Sigmoid colon (tissue), 7 donors: ENCODE measurements around the gene TENT5A. TPM values are rescaled to one million over a fixed set of nuclear protein-coding genes. Genes with fewer than 3 reads are reported as not detected.

Experiments used
- DNase-seq: peaks from one replicate; pipeline ENCODE4 v3.0.0-alpha.2; 2019
- H3K27ac ChIP-seq, 4 donors: fragments of 200-600 bp; sonication (generic); one replicate each; pipeline ENCODE4 v1.5.1; 2016 to 2019; ENCODE audit warnings: mild to moderate bottlenecking in 1 of 4
- H3K27me3 ChIP-seq, 3 donors: fragments of 200-600 bp; sonication (generic); one replicate each; pipeline ENCODE4 v1.5.1; 2019; ENCODE audit warnings: mild to moderate bottlenecking in 1 of 3
- H3K36me3 ChIP-seq, 4 donors: fragments of 200-600 bp; sonication (generic); one replicate each; pipeline ENCODE4 v1.5.1; 2016 to 2019
- H3K4me1 ChIP-seq, 4 donors: fragments of 200-600 bp; sonication (generic); one replicate each; pipeline ENCODE4 v1.5.1; 2017 to 2019
- H3K4me3 ChIP-seq, 4 donors: fragments of 200-600 bp; sonication (generic); one replicate each; pipeline ENCODE4 v1.5.1; 2017 to 2019; ENCODE audit warnings: mild to moderate bottlenecking in 2 of 4, moderate library complexity in 1 of 4
- H3K9me3 ChIP-seq, 4 donors: fragments of 200-600 bp in 3 of 4; sonication (generic) in 3 of 4; one replicate each; pipeline versions ENCODE4 v1.5.1 to v1.6.1; 2013 to 2019
- CTCF ChIP-seq, 4 experiments: fragments of 450-650 bp in 3 of 4; fragments of 200-600 bp in 1 of 4; IDR thresholded peaks; one replicate each; pipeline ENCODE4 v1.5.1; 2016 to 2019; ENCODE audit warnings: antibody characterized with exemption in 4 of 4, mild to moderate bottlenecking in 3 of 4, moderate library complexity in 2 of 4
- EP300 ChIP-seq, 4 donors: sonication (generic); formaldehyde crosslinking; IDR thresholded peaks; one replicate each; pipeline ENCODE4 v1.6.1; 2017; ENCODE audit warnings: antibody characterized with exemption in 4 of 4
- POLR2A ChIP-seq, 2 donors: fragments of 450-650 bp; IDR thresholded peaks; one replicate each; pipeline ENCODE4 v1.6.1; 2016; ENCODE audit warnings: antibody characterized with exemption in 2 of 2, mild to moderate bottlenecking in 2 of 2, moderate library complexity in 2 of 2
- POLR2AphosphoS5 ChIP-seq, 4 donors: sonication (generic); formaldehyde crosslinking; IDR thresholded peaks; one replicate each; pipeline ENCODE4 v1.6.1; 2017; ENCODE audit warnings: antibody characterized with exemption in 4 of 4
- WGBS, 2 donors: extraction: QIAGEN DNeasy Blood & Tissue Kit; methylation state at CpG; one replicate each; pipeline ENCODE4 v1.1.7; 2013; 5-methylcytosine and 5-hydroxymethylcytosine counted together
- intact Hi-C: fragments of 100-400 bp; cut with DNase I; formaldehyde crosslinking; loops from one replicate; pipeline ENCODE4 v1.15.1; 2023
- polyA plus RNA-seq, 3 donors: library from polyadenylated mRNA; stranded (reverse); fragments of 200-250 nt; gene quantifications; one replicate each; pipeline ENCODE4 v1.2.3, GENCODE V29; 2013
- total RNA-seq, 4 donors: library from RNA; depleted of rRNA; stranded (reverse); fragments of >200 nt; gene quantifications; one replicate each; pipeline ENCODE4 v1.1.0, GENCODE V29; 2016
- donor health status: healthy with polysubstance abuse.
- donor health status: Bipolar disorder and iron deficiency.
- donor health status: healthy.

Gene TENT5A
- total and polyA plus RNA-seq, 7 donors = 7.5 to 29.3 (median 18.3) TPM

GRCh38 chr6:81764531-81764930 is 12.1 kb upstream of the TENT5A start:
- intact Hi-C loops = no loop called here
- DNase-seq = no peak
- Histone ChIP-seq H3K27ac (no peak overlapping the region), H3K9me3 (no peaks in the 10 kb centered on the region), H3K27me3 (no peaks in the 10 kb centered on the region), H3K4me3 (no peak overlapping the region), H3K36me3 (no peaks in the 10 kb centered on the region), H3K4me1 (peaks cover 0 to 14% (median 6%) of the 10 kb centered on the region in 4 donors)
- WGBS, 2 donors = 97 to 99% methylated on average over 2 of the region's 2 CpGs
- TF ChIP-seq POLR2AphosphoS5 (IDR thresholded peaks at IDR 0.05) = no peak
- TF ChIP-seq POLR2A (IDR thresholded peaks at IDR 0.05) = no peak
- TF ChIP-seq EP300 (IDR thresholded peaks at IDR 0.05) = no peak
- TF ChIP-seq CTCF (IDR thresholded peaks at IDR 0.05) = no peak

DNA sequence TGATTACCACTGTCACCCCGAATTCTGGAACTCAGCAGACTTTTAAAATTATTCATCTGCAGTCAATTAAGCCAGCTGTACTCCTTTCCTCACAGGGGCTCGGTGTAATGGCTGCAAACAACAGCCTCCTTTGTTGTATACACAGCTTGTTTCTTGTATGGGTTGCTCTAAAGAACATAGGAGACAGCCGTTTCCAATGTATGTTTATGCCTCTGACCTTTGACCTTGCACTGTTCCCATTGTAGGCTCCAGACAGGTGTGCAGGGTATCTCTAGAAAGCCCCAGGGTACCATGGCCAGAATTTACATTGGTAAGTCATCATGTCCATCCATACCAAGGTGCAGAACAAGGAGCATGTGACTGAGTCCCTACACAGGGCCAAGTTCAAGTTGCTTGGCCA is 11.5 kb upstream of the TENT5A start:
- intact Hi-C loops = no loop called here
- 26 to 62% methylated on average over 3 of the region's 3 CpGs for WGBS, 2 donors
- H3K4me3 ChIP-seq = no peak overlapping the region
- DNase-seq = no peak
- TF ChIP-seq POLR2A (IDR thresholded peaks at IDR 0.05) (no peak), POLR2AphosphoS5 (IDR thresholded peaks at IDR 0.05) (no peak), EP300 (IDR thresholded peaks at IDR 0.05) (no peak), CTCF (IDR thresholded peaks at IDR 0.05) (no peak)
- H3K9me3 ChIP-seq = no peaks in the 10 kb centered on the region
- H3K27ac ChIP-seq = no peak overlapping the region
- peaks cover 0 to 14% (median 6%) of the 10 kb centered on the region in 4 donors for H3K4me1 ChIP-seq
- no peaks in the 10 kb centered on the region for H3K27me3 ChIP-seq
- no peaks in the 10 kb centered on the region for H3K36me3 ChIP-seq

- TF ChIP-seq EP300 (IDR thresholded peaks at IDR 0.05) (no peak), POLR2A (IDR thresholded peaks at IDR 0.05) (no peak), POLR2AphosphoS5 (IDR thresholded peaks at IDR 0.05) (no peak), CTCF (IDR thresholded peaks at IDR 0.05) (no peak)
- Histone ChIP-seq H3K27me3 (no peaks in the 10 kb centered on the region), H3K4me1 (peaks cover 0 to 14% (median 6%) of the 10 kb centered on the region in 4 donors), H3K36me3 (no peaks in the 10 kb centered on the region), H3K4me3 (no peak overlapping the region), H3K9me3 (no peaks in the 10 kb centered on the region), H3K27ac (no peak overlapping the region)
- intact Hi-C loops = no loop called here
- WGBS, 2 donors = 91 to 92% methylated on average over 1 of the region's 1 CpG
- no peak for DNase-seq
Observed at GRCh38 chr6:81763051-81763450, 10.6 kb upstream of the TENT5A start.

- WGBS, 2 donors = 73 to 87% methylated on average over 4 of the region's 4 CpGs
- TF ChIP-seq EP300 (IDR thresholded peaks at IDR 0.05) (no peak), POLR2AphosphoS5 (IDR thresholded peaks at IDR 0.05) (no peak), CTCF (IDR thresholded peaks at IDR 0.05) (no peak), POLR2A (IDR thresholded peaks at IDR 0.05) (no peak)
- intact Hi-C loops = no loop called here
- no peaks in the 10 kb centered on the region for H3K9me3 ChIP-seq
- no peaks in the 10 kb centered on the region for H3K36me3 ChIP-seq
- H3K4me1 ChIP-seq = peaks cover 0 to 14% (median 6%) of the 10 kb centered on the region in 4 donors
- H3K27ac ChIP-seq = no peak overlapping the region
- no peaks in the 10 kb centered on the region for H3K27me3 ChIP-seq
- no peak overlapping the region for H3K4me3 ChIP-seq
- no peak for DNase-seq
Observed at GRCh38 chr6:81762606-81763005, 10.1 kb upstream of the TENT5A start.

GRCh38 chr6:81762132-81762531 is 9.7 kb upstream of the TENT5A start:
- H3K27ac ChIP-seq = no peak overlapping the region
- H3K27me3 ChIP-seq = no peaks in the 10 kb centered on the region
- intact Hi-C loops = no loop called here
- no peak for DNase-seq
- peaks cover 0 to 14% (median 6%) of the 10 kb centered on the region in 4 donors for H3K4me1 ChIP-seq
- no peak overlapping the region for H3K4me3 ChIP-seq
- no peaks in the 10 kb centered on the region for H3K36me3 ChIP-seq
- H3K9me3 ChIP-seq = no peaks in the 10 kb centered on the region
- TF ChIP-seq POLR2A (IDR thresholded peaks at IDR 0.05) (no peak), POLR2AphosphoS5 (IDR thresholded peaks at IDR 0.05) (no peak), CTCF (IDR thresholded peaks at IDR 0.05) (no peak), EP300 (IDR thresholded peaks at IDR 0.05) (no peak)
